Measurements from ENCODE around the gene CALCB. TPM values are rescaled to one million over a fixed set of nuclear protein-coding genes. Genes with fewer than 3 reads are reported as not detected.

CALCB gene
- total and polyA plus RNA-seq, 2 experiments from 2014 or later = not detected

DNA sequence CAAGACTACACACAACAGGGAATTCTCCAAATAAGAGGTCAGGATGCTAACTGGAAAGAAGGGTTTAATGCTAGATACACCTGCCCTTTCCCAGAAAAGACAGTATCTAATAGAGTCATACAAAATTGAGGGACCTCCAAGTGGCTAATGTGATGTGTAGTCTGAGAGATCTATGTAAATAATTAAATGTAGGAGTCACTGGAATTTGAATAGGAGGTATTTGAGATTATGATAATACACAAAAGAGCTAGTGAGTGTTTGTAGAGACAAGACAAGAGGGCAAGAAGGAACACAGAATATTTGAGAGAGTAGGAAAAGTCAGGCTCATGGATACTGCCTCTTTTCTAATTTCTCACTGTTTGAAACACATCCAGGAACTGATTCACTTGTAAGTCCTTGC is 25.9 kb downstream of the CALCB start:
- no peak overlapping the region for H3K4me3 ChIP-seq
- in situ Hi-C loops (cut with MboI) = loop anchor here (5.0 kb wide), 1 partner anchor 98 kb away; no protein-coding TSS in a partner anchor
- no peaks in the 10 kb centered on the region for H4K20me1 ChIP-seq (ENCODE audit: insufficient read depth)
- peaks cover 12% of the 10 kb centered on the region for H3K4me1 ChIP-seq (ENCODE audit: insufficient read depth)
- no peaks in the 10 kb centered on the region for H3K36me3 ChIP-seq (ENCODE audit: low read depth)
- no peaks in the 10 kb centered on the region for H3K9me3 ChIP-seq (ENCODE audit: low read depth)
- peak; percentile 47 for DNase-seq
- no peak overlapping the region for H2AFZ ChIP-seq
- no peak overlapping the region for H3K9ac ChIP-seq
- no peak overlapping the region for H3K4me2 ChIP-seq (ENCODE audit: unreplicated experiment)
- no peaks in the 10 kb centered on the region for H3K27me3 ChIP-seq (replicated peaks; ENCODE audit: insufficient read depth)
- no peaks in the 10 kb centered on the region for H3K79me2 ChIP-seq (ENCODE audit: insufficient read depth)
- H3K27ac ChIP-seq = no peak overlapping the region
- no peak for TF ChIP-seq EZH2phosphoT487 (IDR thresholded peaks at IDR 0.05; ENCODE audit: insufficient read depth, low read depth)
- no peak for TF ChIP-seq EZH2 (IDR thresholded peaks at IDR 0.05; ENCODE audit: insufficient read depth, poor library complexity, severe bottlenecking)
- H3F3A ChIP-seq (ENCODE audit: insufficient read depth) = no peaks in the 10 kb centered on the region
- no peaks in the 10 kb centered on the region for H3K9me2 ChIP-seq (ENCODE audit: insufficient read depth)

DNA sequence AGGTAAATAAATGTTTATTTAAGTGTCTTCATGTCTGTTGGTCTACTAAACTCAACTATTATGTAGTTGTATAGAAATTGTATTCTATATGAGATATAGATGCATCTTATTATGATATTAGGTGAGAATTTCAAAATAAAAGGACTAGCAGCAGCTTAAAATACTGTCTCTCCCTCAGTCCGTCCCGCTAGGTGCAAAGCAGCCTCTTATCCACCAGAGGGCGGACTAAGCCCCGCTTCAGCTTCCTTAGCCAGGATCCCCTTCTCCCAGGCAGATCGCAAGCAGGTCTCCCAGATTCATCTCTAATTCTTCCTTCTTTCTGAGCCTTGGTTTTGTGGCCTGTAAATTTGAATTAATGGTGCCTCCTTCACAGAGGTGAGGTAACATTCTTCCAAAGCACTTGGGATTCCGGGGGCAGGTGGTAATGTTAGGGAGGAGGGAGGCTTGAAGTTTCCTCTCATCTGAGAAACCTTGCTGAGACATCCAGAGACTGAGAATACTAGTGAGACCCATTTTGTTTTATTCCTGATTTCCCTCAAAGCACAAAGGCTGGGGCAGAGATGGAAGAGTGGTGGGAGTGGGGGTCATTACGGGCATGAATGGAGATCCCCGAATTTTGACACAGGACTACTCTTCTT is 27.8 kb downstream of the CALCB start:
- H3K27me3 ChIP-seq (replicated peaks; ENCODE audit: insufficient read depth) = no peaks in the 10 kb centered on the region
- TF ChIP-seq EZH2 (IDR thresholded peaks at IDR 0.05; ENCODE audit: insufficient read depth, poor library complexity, severe bottlenecking) (no peak), EZH2phosphoT487 (IDR thresholded peaks at IDR 0.05; ENCODE audit: insufficient read depth, low read depth) (no peak)
- in situ Hi-C loops (cut with MboI) = loop anchor here (5.0 kb wide), 1 partner anchor 56 kb away; no protein-coding TSS in a partner anchor
- no peak overlapping the region for H3K4me2 ChIP-seq (ENCODE audit: unreplicated experiment)
- no peak overlapping the region for H3K27ac ChIP-seq
- H3K9me2 ChIP-seq (ENCODE audit: insufficient read depth) = no peaks in the 10 kb centered on the region
- H3F3A ChIP-seq (ENCODE audit: insufficient read depth) = peaks cover 5% of the 10 kb centered on the region
- H3K4me3 ChIP-seq = no peak overlapping the region
- H3K79me2 ChIP-seq (ENCODE audit: insufficient read depth) = no peaks in the 10 kb centered on the region
- H4K20me1 ChIP-seq (ENCODE audit: insufficient read depth) = no peaks in the 10 kb centered on the region
- peaks cover 25% of the 10 kb centered on the region for H3K4me1 ChIP-seq (ENCODE audit: insufficient read depth)
- H3K9me3 ChIP-seq (ENCODE audit: low read depth) = no peaks in the 10 kb centered on the region
- no peak overlapping the region for H3K9ac ChIP-seq
- WGBS, 2 experiments (ENCODE audit: low coverage in 1 of 2, low lambda C conversion rate in 2 of 2, missing lambda C conversion rate in 2 of 2) = 14 to 17% methylated on average over 8 of the region's 8 CpGs
- no peaks in the 10 kb centered on the region for H3K36me3 ChIP-seq (ENCODE audit: low read depth)
- H2AFZ ChIP-seq = peak overlapping the region; percentile 72
- peak; percentile 86 for DNase-seq

DNA sequence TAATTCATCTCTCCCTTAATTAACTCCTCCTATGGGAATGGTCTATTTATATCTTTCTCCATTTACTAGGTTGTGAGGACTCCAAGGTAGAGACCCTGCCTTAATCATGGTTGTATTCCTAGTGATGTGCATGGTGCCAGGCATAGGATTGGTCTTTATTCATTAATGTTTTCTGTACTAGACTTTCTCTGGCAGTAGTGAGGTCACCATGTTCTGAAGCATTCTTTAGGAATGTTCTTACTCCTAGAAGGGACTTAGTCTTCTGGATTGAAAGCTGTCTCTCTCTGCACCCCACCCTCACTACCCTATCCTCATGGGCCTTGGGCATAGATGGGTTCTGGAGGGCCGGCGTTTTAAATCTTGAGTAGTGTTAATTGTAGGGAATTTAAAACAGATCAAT is 30.8 kb downstream of the CALCB start:
- Histone ChIP-seq H3K27me3 (replicated peaks; ENCODE audit: insufficient read depth) (no peaks in the 10 kb centered on the region), H3K9me3 (ENCODE audit: low read depth) (no peaks in the 10 kb centered on the region), H3K27ac (no peak overlapping the region), H3K4me3 (no peak overlapping the region), H3K4me1 (ENCODE audit: insufficient read depth) (peaks cover 46% of the 10 kb centered on the region), H3K79me2 (ENCODE audit: insufficient read depth) (no peaks in the 10 kb centered on the region), H3F3A (ENCODE audit: insufficient read depth) (peaks cover 25% of the 10 kb centered on the region), H3K9ac (no peak overlapping the region), H2AFZ (no peak overlapping the region), H4K20me1 (ENCODE audit: insufficient read depth) (no peaks in the 10 kb centered on the region), H3K4me2 (ENCODE audit: unreplicated experiment) (no peak overlapping the region), H3K36me3 (ENCODE audit: low read depth) (no peaks in the 10 kb centered on the region), H3K9me2 (ENCODE audit: insufficient read depth) (no peaks in the 10 kb centered on the region)
- WGBS, 2 experiments (ENCODE audit: low coverage in 1 of 2, low lambda C conversion rate in 2 of 2, missing lambda C conversion rate in 2 of 2) = 56 to 64% methylated on average over 2 of the region's 2 CpGs
- no peak for TF ChIP-seq EZH2 (IDR thresholded peaks at IDR 0.05; ENCODE audit: insufficient read depth, poor library complexity, severe bottlenecking)
- no peak for TF ChIP-seq EZH2phosphoT487 (IDR thresholded peaks at IDR 0.05; ENCODE audit: insufficient read depth, low read depth)
- in situ Hi-C loops (cut with MboI) = loop anchor here (5.0 kb wide), 1 partner anchor 53 kb away; no protein-coding TSS in a partner anchor
- DNase-seq = peak; percentile 64

DNA sequence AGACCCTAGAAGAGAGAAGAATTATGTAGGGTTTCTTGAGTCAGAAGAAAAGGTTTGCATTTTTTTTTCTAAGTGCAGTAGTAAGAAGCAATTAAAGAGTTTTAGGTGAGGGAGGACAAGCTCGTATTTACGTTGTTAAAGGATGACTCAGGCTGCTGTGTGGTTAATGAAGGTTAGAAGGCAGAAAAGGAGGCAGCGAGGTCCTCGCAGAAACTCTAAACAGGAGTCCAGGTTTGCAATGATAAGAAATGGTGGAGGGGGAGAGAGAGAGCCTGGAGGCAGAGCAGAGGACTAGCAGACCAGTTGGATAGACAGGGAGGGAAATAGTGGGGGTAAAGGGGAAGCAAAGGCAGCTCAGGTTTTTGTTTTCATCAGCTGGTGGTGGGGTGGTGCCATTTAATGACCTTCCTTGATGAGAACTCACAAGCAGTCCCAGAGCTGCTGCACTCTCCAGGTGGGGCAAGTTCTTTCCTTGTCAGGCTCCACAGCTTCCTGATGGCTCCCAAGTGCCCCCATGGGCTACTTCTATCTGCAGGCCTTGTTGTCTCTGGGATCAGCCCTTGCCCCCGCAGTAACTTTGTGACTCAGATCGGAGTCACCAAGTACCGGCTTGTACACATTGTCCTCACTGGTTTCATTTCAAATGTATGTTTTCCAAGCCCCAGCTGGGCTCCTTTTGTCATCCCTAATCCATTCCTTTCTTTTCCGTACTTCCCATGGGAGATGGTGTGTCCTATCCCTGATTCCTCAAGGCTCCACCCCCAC is 33.0 kb downstream of the CALCB start:
- peak overlapping the region; percentile 21; the same call in 1 of the 2 replicates for H2AFZ ChIP-seq
- DNase-seq = peak; percentile 87
- in situ Hi-C loops (cut with MboI) = no loop called here
- peaks cover 46% of the 10 kb centered on the region for H3K4me1 ChIP-seq (ENCODE audit: insufficient read depth)
- no peaks in the 10 kb centered on the region for H3K9me2 ChIP-seq (ENCODE audit: insufficient read depth)
- H3K4me3 ChIP-seq = peak overlapping the region; percentile 27
- H3K36me3 ChIP-seq (ENCODE audit: low read depth) = no peaks in the 10 kb centered on the region
- peak overlapping the region; percentile 63 for H3K27ac ChIP-seq
- WGBS, 2 experiments (ENCODE audit: low coverage in 1 of 2, low lambda C conversion rate in 2 of 2, missing lambda C conversion rate in 2 of 2) = 3 to 4% methylated on average over 8 of the region's 8 CpGs
- H3K79me2 ChIP-seq (ENCODE audit: insufficient read depth) = no peaks in the 10 kb centered on the region
- H4K20me1 ChIP-seq (ENCODE audit: insufficient read depth) = no peaks in the 10 kb centered on the region
- TF ChIP-seq EZH2phosphoT487 (IDR thresholded peaks at IDR 0.05; ENCODE audit: insufficient read depth, low read depth) = no peak
- TF ChIP-seq EZH2 (IDR thresholded peaks at IDR 0.05; ENCODE audit: insufficient read depth, poor library complexity, severe bottlenecking) = no peak
- peaks cover 25% of the 10 kb centered on the region for H3F3A ChIP-seq (ENCODE audit: insufficient read depth)
- H3K9ac ChIP-seq = peak overlapping the region; percentile 34
- H3K9me3 ChIP-seq (ENCODE audit: low read depth) = no peaks in the 10 kb centered on the region
- H3K4me2 ChIP-seq (ENCODE audit: unreplicated experiment) = peak overlapping the region; percentile 27
- H3K27me3 ChIP-seq (replicated peaks; ENCODE audit: insufficient read depth) = no peaks in the 10 kb centered on the region
